CD4-positive, alpha-beta T cell treated with Interleukin-10 for 1 hour (primary cell): ENCODE data around the gene PKIG.

Experiments
- DNase-seq: peaks from one replicate; pipeline ENCODE4 v3.0.0-alpha.2; 2020

The PKIG gene

GRCh38 chr20:44597516-44597915, 15.1 kb downstream of the PKIG start:
- DNase-seq = no peak

- DNase-seq = no peak
These were observed 15.6 kb downstream of the PKIG start for GRCh38 chr20:44597930-44598329.

GRCh38 chr20:44598423-44599305, 16.3 kb downstream of the PKIG start:
- DNase-seq = no peak

- no peak for DNase-seq
These were observed 17.3 kb downstream of the PKIG start for GRCh38 chr20:44599715-44600114.

- DNase-seq = no peak
These were observed 17.9 kb downstream of the PKIG start for GRCh38 chr20:44600301-44600700.

- no peak for DNase-seq
These were observed 18.4 kb downstream of the PKIG start for GRCh38 chr20:44600758-44601201.

- DNase-seq = no peak
These were observed 18.9 kb downstream of the PKIG start for GRCh38 chr20:44601236-44601671.

- DNase-seq = no peak
These were observed 19.4 kb downstream of the PKIG start for GRCh38 chr20:44601801-44602204.

GRCh38 chr20:44603327-44603726, 20.9 kb downstream of the PKIG start:
- DNase-seq = no peak

GRCh38 chr20:44606725-44607441, 24.5 kb downstream of the PKIG start:
- DNase-seq = no peak

GRCh38 chr20:44609006-44609515, 26.7 kb downstream of the PKIG start:
- no peak for DNase-seq

- peak; percentile 84 for DNase-seq
These were observed 27.3 kb downstream of the PKIG start for GRCh38 chr20:44609516-44610312.

- peak; percentile 49 for DNase-seq
These were observed 28.1 kb downstream of the PKIG start for GRCh38 chr20:44610313-44610962.

GRCh38 chr20:44613575-44613974, 31.2 kb downstream of the PKIG start:
- no peak for DNase-seq

- no peak for DNase-seq
These were observed 32.1 kb downstream of the PKIG start for GRCh38 chr20:44614525-44614924.

- no peak for DNase-seq
These were observed 32.9 kb downstream of the PKIG start for GRCh38 chr20:44615169-44615791.

- DNase-seq = no peak
These were observed 33.7 kb downstream of the PKIG start for GRCh38 chr20:44615876-44616603.

GRCh38 chr20:44616604-44616964, 34.2 kb downstream of the PKIG start:
- DNase-seq = no peak

- DNase-seq = peak; percentile 37
These were observed 35.9 kb downstream of the PKIG start for GRCh38 chr20:44618318-44618731.

GRCh38 chr20:44619294-44619693, 36.9 kb downstream of the PKIG start:
- DNase-seq = no peak

GRCh38 chr20:44620030-44620429, 37.7 kb downstream of the PKIG start:
- DNase-seq = no peak
